ENCODE measurements around the gene WIZ. TPM values are rescaled to one million over a fixed set of nuclear protein-coding genes. Genes with fewer than 3 reads are reported as not detected.

Gene WIZ
- polyA plus RNA-seq, 3 donors, result 15.3 to 37.3 (median 22.3) TPM

GRCh38 chr19:15374105-15374651 is 75.6 kb downstream of the WIZ start:
- WGBS, 3 donors, result 50 to 69% (median 69%) methylated on average over 18 to 21 of the region's 21 CpGs
- H3K27ac ChIP-seq (ENCODE audit: low read depth, low read length), result no peak overlapping the region

GRCh38 chr19:15373644-15374043 is 76.1 kb downstream of the WIZ start:
- WGBS, 3 donors, result 89 to 91% (median 91%) methylated on average over 22 of the region's 22 CpGs
- no peak overlapping the region for H3K27ac ChIP-seq (ENCODE audit: low read depth, low read length)

GRCh38 chr19:15372891-15373301 is 76.9 kb downstream of the WIZ start:
- WGBS, 3 donors, result 93 to 95% (median 95%) methylated on average over 26 to 30 of the region's 30 CpGs
- H3K27ac ChIP-seq (ENCODE audit: low read depth, low read length), result no peak overlapping the region

GRCh38 chr19:15372470-15372869 is 77.3 kb downstream of the WIZ start:
- WGBS, 3 donors, result 92 to 94% (median 93%) methylated on average over 14 of the region's 14 CpGs
- no peak overlapping the region for H3K27ac ChIP-seq (ENCODE audit: low read depth, low read length)

GRCh38 chr19:15371786-15372380 is 77.9 kb downstream of the WIZ start:
- no peak overlapping the region for H3K27ac ChIP-seq (ENCODE audit: low read depth, low read length)
- WGBS, 3 donors, result 79 to 94% (median 84%) methylated on average over 17 of the region's 17 CpGs

GRCh38 chr19:15371119-15371518 is 78.6 kb downstream of the WIZ start:
- WGBS, 3 donors, result 94 to 98% (median 98%) methylated on average over 6 to 7 of the region's 7 CpGs
- no peak overlapping the region for H3K27ac ChIP-seq (ENCODE audit: low read depth, low read length)

Other genes starting within 250 kb of the WIZ start
- gene NOTCH3, start 249.0 kb downstream of the WIZ start, polyA plus RNA-seq, result 10 to 100 TPM in 2 of 3 donors, 1 to 10 TPM in 1; 6.7 to 42.7 (median 35.4) TPM
- under 1 TPM in 2 of 3 donors, not detected in 1; 0.25 to 0.28 TPM for gene EPHX3, start 217.5 kb downstream of the WIZ start, polyA plus RNA-seq
- 10 to 100 TPM; 12.5 to 35.8 (median 23.1) TPM for gene BRD4, start 117.4 kb downstream of the WIZ start, polyA plus RNA-seq
- gene AKAP8, start 70.2 kb downstream of the WIZ start, polyA plus RNA-seq, result 10 to 100 TPM in 2 of 3 donors, 1 to 10 TPM in 1; 8.7 to 19.3 (median 13.3) TPM
- gene AKAP8L, start 31.0 kb downstream of the WIZ start, polyA plus RNA-seq, result 10 to 100 TPM; 40.5 to 79.6 (median 49.9) TPM
- gene RASAL3, start 14.6 kb upstream of the WIZ start, polyA plus RNA-seq, result 1 to 10 TPM in 2 of 3 donors, under 1 TPM in 1; 0.86 to 3.9 (median 3.3) TPM
- under 1 TPM in 1 of 3 donors, not detected in 2; 0.06 TPM for gene PGLYRP2, start 29.5 kb upstream of the WIZ start, polyA plus RNA-seq
- gene CYP4F22, start 58.6 kb upstream of the WIZ start, polyA plus RNA-seq, result under 1 TPM in 2 of 3 donors, not detected in 1; 0.10 to 0.61 TPM
- not detected for gene CYP4F8, start 165.3 kb upstream of the WIZ start, polyA plus RNA-seq
- gene CYP4F3, start 190.9 kb upstream of the WIZ start, polyA plus RNA-seq, result under 1 TPM; 0.06 to 0.51 (median 0.34) TPM
- 10 to 100 TPM in 1 of 3 donors, 1 to 10 TPM in 2; 1.2 to 17.7 (median 9.1) TPM for gene CYP4F12, start 223.1 kb upstream of the WIZ start, polyA plus RNA-seq

Measured in adipose tissue (tissue), 3 donors.